NB4 (cell line): ENCODE data around the gene FANCE.

ENCODE experiments used
- DNase-seq: peaks from one replicate; pipeline ENCODE4 v3.0.0; 2010; ENCODE audit warnings: low read depth
- H3K4me3 ChIP-seq: one replicate; pipeline ENCODE4 v1.5.1; 2011; ENCODE audit warnings: mild to moderate bottlenecking, low read depth, low read length, moderate library complexity
- MYC ChIP-seq: IDR thresholded peaks from 2 replicates; pipeline ENCODE4 v1.6.1; 2011; ENCODE audit warnings: low read depth, low read length
- POLR2A ChIP-seq: IDR thresholded peaks from 2 replicates; pipeline ENCODE4 v1.6.1; 2011; ENCODE audit warnings: mild to moderate bottlenecking; ENCODE audit not compliant: insufficient read length; ENCODE audit errors: extremely low read depth
- TF ChIP-seq, protein P1 (sequence below): IDR thresholded peaks from 2 replicates; pipeline ENCODE4 v1.6.1; 2011; ENCODE audit warnings: low read depth, low read length
- TF ChIP-seq, protein P2 (sequence below): IDR thresholded peaks from one replicate; pipeline ENCODE4 v1.5.1; 2012; ENCODE audit warnings: low read depth, low read length

FANCE gene, protein sequence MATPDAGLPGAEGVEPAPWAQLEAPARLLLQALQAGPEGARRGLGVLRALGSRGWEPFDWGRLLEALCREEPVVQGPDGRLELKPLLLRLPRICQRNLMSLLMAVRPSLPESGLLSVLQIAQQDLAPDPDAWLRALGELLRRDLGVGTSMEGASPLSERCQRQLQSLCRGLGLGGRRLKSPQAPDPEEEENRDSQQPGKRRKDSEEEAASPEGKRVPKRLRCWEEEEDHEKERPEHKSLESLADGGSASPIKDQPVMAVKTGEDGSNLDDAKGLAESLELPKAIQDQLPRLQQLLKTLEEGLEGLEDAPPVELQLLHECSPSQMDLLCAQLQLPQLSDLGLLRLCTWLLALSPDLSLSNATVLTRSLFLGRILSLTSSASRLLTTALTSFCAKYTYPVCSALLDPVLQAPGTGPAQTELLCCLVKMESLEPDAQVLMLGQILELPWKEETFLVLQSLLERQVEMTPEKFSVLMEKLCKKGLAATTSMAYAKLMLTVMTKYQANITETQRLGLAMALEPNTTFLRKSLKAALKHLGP

DNA sequence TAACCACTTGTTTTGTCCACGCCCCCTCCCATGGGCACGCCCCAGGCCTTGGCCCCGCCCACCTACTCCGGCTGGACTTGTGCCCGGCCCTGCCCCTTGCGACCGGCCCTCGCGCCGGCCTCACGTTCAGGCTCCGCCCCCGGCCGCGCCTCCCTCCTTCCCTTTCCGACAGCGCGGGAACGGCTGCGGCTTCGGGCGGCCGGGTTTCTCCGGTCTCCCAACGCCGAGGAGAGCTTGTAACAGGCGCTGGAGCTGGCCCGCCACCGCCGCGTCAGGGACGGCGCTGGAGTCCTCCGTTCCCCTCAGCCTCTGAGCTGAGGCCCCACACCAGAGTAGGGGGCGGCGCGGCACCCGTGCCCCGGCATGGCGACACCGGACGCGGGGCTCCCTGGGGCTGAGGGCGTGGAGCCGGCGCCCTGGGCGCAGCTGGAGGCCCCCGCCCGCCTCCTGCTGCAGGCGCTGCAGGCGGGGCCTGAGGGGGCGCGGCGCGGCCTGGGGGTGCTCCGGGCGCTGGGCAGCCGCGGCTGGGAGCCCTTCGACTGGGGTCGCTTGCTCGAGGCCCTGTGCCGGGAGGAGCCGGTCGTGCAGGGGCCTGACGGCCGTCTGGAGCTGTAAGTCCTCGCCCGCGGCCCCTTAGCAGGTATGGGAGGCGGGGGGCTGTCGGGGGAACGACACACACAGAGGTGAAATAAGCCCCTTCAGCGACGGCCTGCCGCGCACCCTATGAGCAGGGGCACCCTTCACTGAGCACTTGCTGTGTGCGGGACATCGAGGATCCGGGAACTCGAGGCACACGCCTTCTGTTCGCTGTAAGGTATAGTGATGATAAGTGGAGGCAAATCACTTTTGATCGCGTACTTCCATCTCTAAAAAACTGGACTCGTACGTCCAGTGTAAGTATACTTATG is at the start of gene FANCE:
FANCE (plus strand) TSS at position 156 of the 908 bp plus-strand sequence; CDS start at position 364, 208 bp downstream.
- peak within 1 kb of the TSS; percentile 84 for H3K4me3 ChIP-seq
- TF ChIP-seq, protein P1, sequence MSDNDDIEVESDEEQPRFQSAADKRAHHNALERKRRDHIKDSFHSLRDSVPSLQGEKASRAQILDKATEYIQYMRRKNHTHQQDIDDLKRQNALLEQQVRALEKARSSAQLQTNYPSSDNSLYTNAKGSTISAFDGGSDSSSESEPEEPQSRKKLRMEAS = no peak; the same call in 1 of the 2 replicates
- TF ChIP-seq POLR2A (peak; percentile 40), MYC (0 out of 2 replicates have a peak, but pooled peaks have one; percentile 33)
- TF ChIP-seq, protein P2, sequence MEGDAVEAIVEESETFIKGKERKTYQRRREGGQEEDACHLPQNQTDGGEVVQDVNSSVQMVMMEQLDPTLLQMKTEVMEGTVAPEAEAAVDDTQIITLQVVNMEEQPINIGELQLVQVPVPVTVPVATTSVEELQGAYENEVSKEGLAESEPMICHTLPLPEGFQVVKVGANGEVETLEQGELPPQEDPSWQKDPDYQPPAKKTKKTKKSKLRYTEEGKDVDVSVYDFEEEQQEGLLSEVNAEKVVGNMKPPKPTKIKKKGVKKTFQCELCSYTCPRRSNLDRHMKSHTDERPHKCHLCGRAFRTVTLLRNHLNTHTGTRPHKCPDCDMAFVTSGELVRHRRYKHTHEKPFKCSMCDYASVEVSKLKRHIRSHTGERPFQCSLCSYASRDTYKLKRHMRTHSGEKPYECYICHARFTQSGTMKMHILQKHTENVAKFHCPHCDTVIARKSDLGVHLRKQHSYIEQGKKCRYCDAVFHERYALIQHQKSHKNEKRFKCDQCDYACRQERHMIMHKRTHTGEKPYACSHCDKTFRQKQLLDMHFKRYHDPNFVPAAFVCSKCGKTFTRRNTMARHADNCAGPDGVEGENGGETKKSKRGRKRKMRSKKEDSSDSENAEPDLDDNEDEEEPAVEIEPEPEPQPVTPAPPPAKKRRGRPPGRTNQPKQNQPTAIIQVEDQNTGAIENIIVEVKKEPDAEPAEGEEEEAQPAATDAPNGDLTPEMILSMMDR = no peak
- peak; percentile 97 for DNase-seq

DNA sequence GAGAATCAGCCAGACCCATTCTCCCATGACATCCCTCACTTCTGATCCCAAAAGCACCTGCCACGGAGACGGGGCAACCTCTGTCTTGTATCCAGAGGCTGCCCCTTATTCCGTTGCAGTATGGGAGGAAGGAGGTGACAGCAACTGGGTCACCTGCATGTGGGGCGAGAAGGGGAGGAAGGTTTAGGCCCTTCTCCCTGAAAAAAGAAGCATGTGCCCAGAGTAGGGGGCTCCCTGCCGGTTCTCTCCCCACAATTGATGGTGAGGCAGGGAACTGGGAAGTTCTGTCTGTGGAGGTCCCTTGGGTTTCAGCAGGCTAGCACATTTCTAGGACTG is 49.3 kb upstream of the FANCE start:
- TF ChIP-seq POLR2A (no peak), MYC (no peak)
- TF ChIP-seq, protein P2 = no peak
- TF ChIP-seq, protein P1 = no peak
- no peak overlapping the region for H3K4me3 ChIP-seq
- DNase-seq = no peak

DNA sequence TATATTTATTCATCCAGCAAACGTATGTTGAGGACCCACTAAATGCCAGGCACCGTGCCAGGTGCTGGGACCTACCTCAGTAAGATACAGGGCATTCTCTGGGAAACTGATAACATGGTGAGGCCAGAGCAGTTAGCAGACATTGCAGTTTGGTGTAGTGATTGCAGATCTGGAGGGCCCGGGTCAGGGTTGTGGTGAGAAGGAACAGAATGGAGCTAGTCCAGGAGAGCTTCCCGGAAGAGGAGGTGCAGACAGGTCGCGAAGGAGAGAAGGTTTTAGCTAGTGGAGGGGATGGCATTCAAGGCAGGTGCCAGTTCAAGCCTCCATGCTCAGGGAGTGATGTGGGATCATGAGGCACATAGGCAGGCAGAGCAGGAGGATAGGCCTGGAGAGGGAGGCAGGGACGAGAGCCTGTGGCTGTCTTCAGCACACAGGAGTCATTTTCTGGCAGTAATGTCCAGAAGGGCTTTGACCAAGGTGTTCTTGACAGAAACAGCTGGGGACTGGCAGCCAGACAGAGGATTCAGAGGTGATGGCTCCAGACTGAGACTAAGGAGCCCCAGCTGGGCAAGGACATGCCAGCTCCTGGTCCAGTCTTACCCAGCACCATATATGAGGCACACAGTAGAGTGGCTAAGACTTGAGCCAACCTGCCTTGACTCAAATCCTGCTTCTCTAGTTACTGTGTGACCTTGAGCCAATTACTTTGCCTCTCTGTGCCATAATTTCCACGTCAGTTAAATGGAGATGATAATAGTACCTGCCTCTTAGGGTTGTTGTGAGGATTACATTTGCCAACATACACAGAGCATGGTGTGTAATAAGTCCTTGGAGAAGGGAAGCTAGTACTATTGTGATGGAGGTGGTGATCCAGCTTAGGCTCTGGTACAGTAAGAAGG is 48.3 kb upstream of the FANCE start:
- TF ChIP-seq, protein P1 = no peak
- TF ChIP-seq MYC (no peak), POLR2A (no peak)
- TF ChIP-seq, protein P2 = no peak
- no peak overlapping the region for H3K4me3 ChIP-seq
- DNase-seq = no peak

DNA sequence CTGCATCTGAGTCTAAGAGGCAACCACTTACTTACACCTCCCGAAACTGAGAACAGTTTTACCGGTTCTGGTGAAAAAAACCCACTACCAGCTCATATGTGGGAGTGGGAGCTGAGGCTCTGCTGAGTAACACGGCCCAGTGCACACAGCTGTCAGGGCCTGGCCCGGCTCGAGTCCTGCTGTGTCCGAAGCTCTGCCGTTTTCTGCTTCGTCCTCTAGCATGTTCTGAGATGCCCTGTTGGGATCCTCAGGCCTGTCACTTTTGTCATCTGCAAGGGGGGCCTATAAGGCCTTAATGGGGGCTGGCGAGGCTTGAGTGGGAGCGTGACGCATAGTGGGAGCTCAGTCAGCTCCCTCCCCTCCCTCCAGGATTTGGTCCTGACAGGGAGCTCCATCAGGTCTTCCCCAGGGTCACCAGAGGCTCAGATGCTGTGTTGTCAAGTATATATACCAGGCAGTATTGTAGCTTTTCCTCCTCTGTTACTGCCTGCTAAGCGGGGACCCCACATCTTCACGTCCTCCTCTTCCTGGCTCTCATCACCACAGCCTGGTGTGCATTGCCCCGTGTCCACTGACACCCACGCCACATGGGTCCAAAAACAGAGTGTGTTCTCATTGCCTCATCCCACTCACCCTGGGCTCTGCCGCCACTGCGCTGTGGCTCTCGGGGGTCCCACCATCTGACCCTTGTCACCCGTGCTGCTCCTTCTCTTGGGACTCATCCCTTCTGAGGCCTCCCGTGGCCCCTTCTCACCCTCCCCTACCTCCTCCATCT is 45.2 kb upstream of the FANCE start:
- no peak for DNase-seq
- H3K4me3 ChIP-seq = no peak overlapping the region
- TF ChIP-seq POLR2A = no peak
- TF ChIP-seq, protein P2 = no peak

DNA sequence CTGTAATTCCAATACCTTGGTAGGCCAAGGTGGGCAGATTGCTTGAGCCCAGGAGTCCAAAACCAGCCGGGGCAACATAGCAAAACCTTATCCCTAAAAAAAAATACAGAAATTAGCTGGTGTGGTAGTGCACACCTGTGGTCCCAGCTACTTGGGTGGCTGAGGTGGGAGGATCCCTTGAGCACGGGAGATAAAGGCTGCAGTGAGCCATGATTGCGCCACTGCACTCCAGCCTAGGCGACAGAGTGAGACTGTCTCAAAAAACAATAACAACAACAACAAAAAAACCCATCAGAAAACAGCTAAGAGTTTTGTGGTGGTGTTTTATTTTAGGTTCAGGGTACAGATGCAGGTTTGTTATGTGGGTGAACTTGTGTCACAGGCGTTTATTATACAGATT is 42.9 kb upstream of the FANCE start:
- TF ChIP-seq, protein P2 = no peak
- TF ChIP-seq MYC (no peak), POLR2A (no peak)
- TF ChIP-seq, protein P1 = no peak
- H3K4me3 ChIP-seq = no peak overlapping the region
- DNase-seq = no peak
